22Rv1 (cell line): ENCODE results near the gene MAML3.

Experiments used
- ZFX ChIP-seq: fragments of 450-650 bp; IDR thresholded peaks from 2 replicates; pipeline ENCODE4 v1.6.1; 2017; ENCODE audit warnings: antibody characterized with exemption, borderline replicate concordance
- TF ChIP-seq, protein P1 (sequence below): fragments of 450-650 bp; IDR thresholded peaks from 2 replicates; pipeline ENCODE4 v1.5.1; 2017; ENCODE audit warnings: mild to moderate bottlenecking

DNA sequence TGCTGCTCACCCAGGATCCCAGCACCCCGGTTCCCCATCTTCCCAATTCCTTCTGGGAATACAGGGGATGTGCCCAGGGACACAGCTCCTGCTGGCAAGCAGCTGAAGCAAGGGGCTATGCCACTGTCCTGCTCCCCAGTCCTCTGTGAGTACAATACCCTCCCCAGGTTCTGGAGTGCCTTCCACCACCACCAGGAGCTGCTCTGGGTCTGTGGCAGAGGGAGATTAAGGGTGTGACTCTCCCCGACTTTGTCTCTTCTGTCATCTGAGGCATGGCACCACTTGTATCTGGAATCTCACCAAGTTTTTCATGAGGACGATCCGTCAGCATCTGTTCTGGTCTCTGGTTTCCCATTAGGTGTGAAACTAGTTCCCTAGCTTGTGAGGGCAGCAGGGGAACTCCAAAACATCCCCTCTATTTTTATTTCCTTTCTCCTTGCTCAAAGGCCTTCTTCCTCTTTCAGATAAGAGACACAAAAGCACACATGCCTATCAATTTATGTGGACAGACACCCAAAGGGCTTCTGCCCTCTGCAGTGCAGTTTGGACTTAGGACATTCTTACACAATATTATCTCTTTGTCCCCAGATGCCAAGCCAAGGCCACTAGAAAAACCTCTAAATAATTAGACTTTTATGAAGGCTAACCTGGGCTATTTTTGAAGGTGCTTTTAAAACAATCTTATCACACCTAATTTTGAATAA, 461.5 kb downstream of the MAML3 start:
- TF ChIP-seq, protein P1, sequence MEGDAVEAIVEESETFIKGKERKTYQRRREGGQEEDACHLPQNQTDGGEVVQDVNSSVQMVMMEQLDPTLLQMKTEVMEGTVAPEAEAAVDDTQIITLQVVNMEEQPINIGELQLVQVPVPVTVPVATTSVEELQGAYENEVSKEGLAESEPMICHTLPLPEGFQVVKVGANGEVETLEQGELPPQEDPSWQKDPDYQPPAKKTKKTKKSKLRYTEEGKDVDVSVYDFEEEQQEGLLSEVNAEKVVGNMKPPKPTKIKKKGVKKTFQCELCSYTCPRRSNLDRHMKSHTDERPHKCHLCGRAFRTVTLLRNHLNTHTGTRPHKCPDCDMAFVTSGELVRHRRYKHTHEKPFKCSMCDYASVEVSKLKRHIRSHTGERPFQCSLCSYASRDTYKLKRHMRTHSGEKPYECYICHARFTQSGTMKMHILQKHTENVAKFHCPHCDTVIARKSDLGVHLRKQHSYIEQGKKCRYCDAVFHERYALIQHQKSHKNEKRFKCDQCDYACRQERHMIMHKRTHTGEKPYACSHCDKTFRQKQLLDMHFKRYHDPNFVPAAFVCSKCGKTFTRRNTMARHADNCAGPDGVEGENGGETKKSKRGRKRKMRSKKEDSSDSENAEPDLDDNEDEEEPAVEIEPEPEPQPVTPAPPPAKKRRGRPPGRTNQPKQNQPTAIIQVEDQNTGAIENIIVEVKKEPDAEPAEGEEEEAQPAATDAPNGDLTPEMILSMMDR: no peak
- no peak for TF ChIP-seq ZFX
